SH-SY5Y (cell line): Measurements from ENCODE around the gene C2orf72.

Source experiments
- GATA2 ChIP-seq: IDR thresholded peaks from 2 replicates; pipeline ENCODE4 v1.6.1; 2011; ENCODE audit warnings: mild to moderate bottlenecking, low read depth, low read length
- GATA3 ChIP-seq: IDR thresholded peaks from 2 replicates; pipeline ENCODE4 v1.6.1; 2011; ENCODE audit warnings: low read depth, mild to moderate bottlenecking, low read length, moderate library complexity

DNA sequence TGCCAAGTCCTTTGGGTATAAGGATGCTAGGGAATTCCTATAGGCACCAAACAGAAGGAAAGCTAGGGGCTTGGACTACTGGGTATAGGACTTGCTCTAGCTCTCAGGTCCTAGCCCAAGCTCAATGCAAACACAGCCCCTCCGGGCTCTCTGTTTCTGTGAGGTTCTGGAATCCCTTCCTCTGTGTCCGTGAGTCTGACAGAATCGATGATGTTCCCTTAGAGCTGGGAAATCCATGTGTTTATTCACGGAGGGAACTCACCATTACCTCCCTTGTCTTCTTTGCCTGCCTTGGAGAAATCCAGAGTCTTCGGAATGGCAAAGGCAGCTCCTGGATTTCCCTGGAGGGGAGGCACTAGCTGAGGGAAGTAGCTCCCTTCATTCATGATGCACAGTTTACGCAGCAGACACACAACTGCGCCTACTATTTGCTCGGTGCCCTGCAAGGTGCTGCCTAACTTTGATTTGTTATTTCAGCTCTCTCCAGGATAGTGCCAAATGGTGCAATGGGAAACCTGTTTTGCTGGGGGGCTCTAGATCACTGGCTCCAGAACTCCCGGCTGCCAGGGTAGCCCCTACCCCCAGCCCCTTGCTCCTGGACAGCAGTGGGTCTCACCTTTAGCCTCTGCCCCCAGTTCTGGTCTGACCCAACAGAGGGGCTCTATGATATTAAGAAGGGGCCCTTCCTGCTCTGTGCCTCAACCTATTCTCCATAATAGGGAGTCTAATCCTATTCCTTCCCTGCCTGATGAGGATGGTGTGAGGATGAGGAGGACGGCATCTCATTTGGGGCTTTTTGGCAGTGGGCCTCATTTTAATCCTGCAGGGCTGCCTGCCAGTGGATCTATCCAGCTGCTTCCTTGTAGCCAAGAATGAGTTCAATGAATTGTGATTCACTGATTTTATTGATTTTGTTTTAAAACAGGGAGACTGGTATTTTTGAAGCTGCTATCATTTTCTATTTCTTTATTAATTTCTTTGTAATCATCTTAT is 10.9 kb downstream of the C2orf72 start:
- TF ChIP-seq GATA3 = no peak
- no peak for TF ChIP-seq GATA2
